ENCODE results near the gene PKN3. TPM values are rescaled to one million over a fixed set of nuclear protein-coding genes. Genes with fewer than 3 reads are reported as not detected.

The PKN3 gene
- total RNA-seq, result 1 to 10 TPM; 3.4 to 6.0 (median 4.4) TPM

- no peak for TF ChIP-seq EP300 (IDR thresholded peaks at IDR 0.05)
- no peak for TF ChIP-seq POLR2AphosphoS5 (IDR thresholded peaks at IDR 0.05)
- peak in 1 of 2 donors; percentile 13 for TF ChIP-seq POLR2A (IDR thresholded peaks at IDR 0.05)
- TF ChIP-seq, protein P1, sequence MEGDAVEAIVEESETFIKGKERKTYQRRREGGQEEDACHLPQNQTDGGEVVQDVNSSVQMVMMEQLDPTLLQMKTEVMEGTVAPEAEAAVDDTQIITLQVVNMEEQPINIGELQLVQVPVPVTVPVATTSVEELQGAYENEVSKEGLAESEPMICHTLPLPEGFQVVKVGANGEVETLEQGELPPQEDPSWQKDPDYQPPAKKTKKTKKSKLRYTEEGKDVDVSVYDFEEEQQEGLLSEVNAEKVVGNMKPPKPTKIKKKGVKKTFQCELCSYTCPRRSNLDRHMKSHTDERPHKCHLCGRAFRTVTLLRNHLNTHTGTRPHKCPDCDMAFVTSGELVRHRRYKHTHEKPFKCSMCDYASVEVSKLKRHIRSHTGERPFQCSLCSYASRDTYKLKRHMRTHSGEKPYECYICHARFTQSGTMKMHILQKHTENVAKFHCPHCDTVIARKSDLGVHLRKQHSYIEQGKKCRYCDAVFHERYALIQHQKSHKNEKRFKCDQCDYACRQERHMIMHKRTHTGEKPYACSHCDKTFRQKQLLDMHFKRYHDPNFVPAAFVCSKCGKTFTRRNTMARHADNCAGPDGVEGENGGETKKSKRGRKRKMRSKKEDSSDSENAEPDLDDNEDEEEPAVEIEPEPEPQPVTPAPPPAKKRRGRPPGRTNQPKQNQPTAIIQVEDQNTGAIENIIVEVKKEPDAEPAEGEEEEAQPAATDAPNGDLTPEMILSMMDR (IDR thresholded peaks at IDR 0.05), result peak; percentile 66 to 88
- Histone ChIP-seq H3K4me3 (peak within 1 kb of the TSS; percentile 91), H3K27ac (peak within 1 kb of the TSS; percentile 81), H3K36me3 (no peaks in the 10 kb centered on the region), H3K4me1 (peaks cover 16% of the 10 kb centered on the region), H3K27me3 (no peaks in the 10 kb centered on the region), H3K9me3 (no peaks in the 10 kb centered on the region)
- DNase-seq (ENCODE audit: low spot score in 2 of 2), result peak in 1 of 2 donors; percentile 92
- no CpG with 5 or more reads among the region's 65 CpGs for WGBS
Measured at GRCh38 chr9:128702445-128702948, at the start of gene PKN3. Gene PKN3, plus strand, starts transcription at chr9:128702503. Its CDS starts 413 bp downstream, at chr9:128702916.

DNA sequence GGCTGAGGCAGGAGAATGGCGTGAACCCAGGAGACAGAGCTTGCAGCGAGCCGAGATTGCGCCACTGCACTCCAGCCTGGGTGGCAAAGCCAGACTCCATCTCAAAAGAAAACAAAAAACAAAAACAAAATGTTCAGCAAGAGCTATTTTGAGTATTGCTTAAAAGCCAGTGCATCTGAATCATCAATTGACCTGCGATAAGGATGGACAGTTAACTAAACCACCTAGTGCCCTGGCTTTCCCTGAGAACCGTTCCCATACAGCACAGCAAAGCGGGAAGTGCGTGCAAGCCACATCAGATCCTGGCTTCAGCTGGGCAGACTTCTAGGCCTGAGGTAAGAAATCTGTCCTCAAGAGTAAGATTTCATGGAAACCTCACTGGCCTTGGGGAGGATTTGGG, 48.4 kb upstream of the PKN3 start:
- TF ChIP-seq POLR2AphosphoS5 (IDR thresholded peaks at IDR 0.05) (no peak), POLR2A (IDR thresholded peaks at IDR 0.05) (no peak), EP300 (IDR thresholded peaks at IDR 0.05) (no peak)
- TF ChIP-seq, protein P1 (IDR thresholded peaks at IDR 0.05), result no peak
- Histone ChIP-seq H3K9me3 (no peaks in the 10 kb centered on the region), H3K4me3 (no peak overlapping the region), H3K4me1 (peaks cover 8% of the 10 kb centered on the region), H3K27ac (no peak overlapping the region), H3K36me3 (no peaks in the 10 kb centered on the region), H3K27me3 (no peaks in the 10 kb centered on the region)
- WGBS, result 92% methylated on average over 8 of the region's 8 CpGs
- no peak for DNase-seq (ENCODE audit: low spot score in 2 of 2)

GRCh38 chr9:128654481-128654880, 47.8 kb upstream of the PKN3 start:
- DNase-seq (ENCODE audit: low spot score in 2 of 2), result no peak
- Histone ChIP-seq H3K27me3 (no peaks in the 10 kb centered on the region), H3K4me3 (no peak overlapping the region), H3K4me1 (peaks cover 8% of the 10 kb centered on the region), H3K9me3 (no peaks in the 10 kb centered on the region), H3K27ac (no peak overlapping the region), H3K36me3 (no peaks in the 10 kb centered on the region)
- TF ChIP-seq POLR2AphosphoS5 (IDR thresholded peaks at IDR 0.05) (no peak), POLR2A (IDR thresholded peaks at IDR 0.05) (no peak), EP300 (IDR thresholded peaks at IDR 0.05) (no peak)
- TF ChIP-seq, protein P1 (IDR thresholded peaks at IDR 0.05), result no peak
- WGBS, result 94% methylated on average over 1 of the region's 1 CpG

GRCh38 chr9:128656416-128657343, 45.6 kb upstream of the PKN3 start, which contains the start of gene DYNC2I2:
Gene DYNC2I2, minus strand, starts transcription at chr9:128656847. Its CDS starts 121 bp downstream, at chr9:128656726.
- no peaks in the 10 kb centered on the region for H3K36me3 ChIP-seq
- no peaks in the 10 kb centered on the region for H3K9me3 ChIP-seq
- no peaks in the 10 kb centered on the region for H3K27me3 ChIP-seq
- WGBS, result 1% methylated on average over 66 of the region's 86 CpGs
- DNase-seq (ENCODE audit: low spot score in 2 of 2), result peak; percentile 97
- TF ChIP-seq POLR2A (IDR thresholded peaks at IDR 0.05) (peak in 1 of 2 donors; percentile 18), POLR2AphosphoS5 (IDR thresholded peaks at IDR 0.05) (peak in 2 of 3 donors; percentile 80 to 93)
- TF ChIP-seq, protein P1 (IDR thresholded peaks at IDR 0.05), result no peak
- peaks cover 8% of the 10 kb centered on the region for H3K4me1 ChIP-seq
- H3K27ac ChIP-seq, result peak within 1 kb of the TSS; percentile 99
- H3K4me3 ChIP-seq, result peak within 1 kb of the TSS; percentile 91

- Histone ChIP-seq H3K27ac (peak overlapping the region; percentile 99), H3K4me1 (peaks cover 8% of the 10 kb centered on the region), H3K9me3 (no peaks in the 10 kb centered on the region), H3K27me3 (no peaks in the 10 kb centered on the region), H3K4me3 (peak overlapping the region; percentile 91), H3K36me3 (no peaks in the 10 kb centered on the region)
- 94% methylated on average over 13 of the region's 13 CpGs for WGBS
- DNase-seq (ENCODE audit: low spot score in 2 of 2), result no peak
- TF ChIP-seq, protein P1 (IDR thresholded peaks at IDR 0.05), result no peak
- no peak for TF ChIP-seq POLR2A (IDR thresholded peaks at IDR 0.05)
Measured at GRCh38 chr9:128657344-128657704, 45.0 kb upstream of the PKN3 start.
